HG03097 (cell line): ENCODE measurements around the gene MAP4K4.

Source experiments
- ATAC-seq: cut with Tn5 transposase; IDR thresholded peaks from one replicate; pipeline ENCODE4 v1.9.1; 2021; ENCODE audit not compliant: unreplicated experiment, low FRiP score

MAP4K4 gene

DNA sequence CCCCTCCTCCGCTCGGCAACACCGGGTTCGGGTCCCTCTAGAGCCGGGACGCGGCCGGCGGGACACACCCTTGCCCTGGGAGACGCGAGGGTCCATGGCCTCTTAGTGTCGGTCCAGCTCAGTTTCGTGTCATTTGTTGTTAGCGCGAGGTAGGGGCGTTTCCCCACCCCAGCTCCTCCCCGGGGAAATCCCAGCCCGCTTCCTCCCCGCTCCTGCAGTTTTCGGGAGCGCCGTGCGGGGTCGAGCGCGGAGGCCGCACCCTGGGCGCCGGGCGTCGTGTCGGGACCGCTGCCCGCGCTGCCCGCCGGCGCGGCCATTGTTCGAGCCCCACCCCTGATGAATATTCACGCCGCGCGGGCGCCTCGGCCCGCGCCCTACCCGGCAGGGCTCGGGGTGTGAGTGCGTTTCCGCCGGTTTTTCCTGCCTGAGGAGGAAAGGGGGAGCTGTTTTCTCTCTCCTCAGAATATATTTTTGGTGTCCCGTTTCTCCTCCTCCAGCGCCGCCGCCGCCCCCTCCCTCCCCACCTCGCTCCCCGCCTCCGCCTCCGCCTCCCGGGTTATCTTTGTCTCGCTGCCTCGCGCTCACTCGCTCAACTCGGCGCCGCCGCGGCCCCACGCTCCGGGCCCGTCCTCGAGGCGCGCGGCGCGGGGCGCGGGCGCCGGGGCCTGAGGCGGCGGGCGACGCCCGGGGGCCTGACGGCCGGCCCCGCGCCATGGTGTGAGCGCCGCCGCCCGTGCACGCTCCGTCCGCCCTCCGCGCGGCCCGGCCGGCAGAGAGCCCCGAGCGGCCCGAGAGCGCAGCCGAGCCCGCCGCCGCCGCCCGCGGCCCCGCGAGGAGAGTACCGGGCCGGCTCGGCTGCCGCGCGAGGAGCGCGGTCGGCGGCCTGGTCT, at the start of gene MAP4K4:
TSS of gene MAP4K4 (plus strand) at position 584 of the 890 bp plus-strand sequence. CDS start 374 bp downstream, outside the sequence.
- no peak for ATAC-seq

- ATAC-seq, result no peak
Measured at GRCh38 chr2:101653469-101653868, 44.0 kb upstream of the MAP4K4 start.

- no peak for ATAC-seq
Measured at GRCh38 chr2:101655702-101656422, 41.6 kb upstream of the MAP4K4 start.

DNA sequence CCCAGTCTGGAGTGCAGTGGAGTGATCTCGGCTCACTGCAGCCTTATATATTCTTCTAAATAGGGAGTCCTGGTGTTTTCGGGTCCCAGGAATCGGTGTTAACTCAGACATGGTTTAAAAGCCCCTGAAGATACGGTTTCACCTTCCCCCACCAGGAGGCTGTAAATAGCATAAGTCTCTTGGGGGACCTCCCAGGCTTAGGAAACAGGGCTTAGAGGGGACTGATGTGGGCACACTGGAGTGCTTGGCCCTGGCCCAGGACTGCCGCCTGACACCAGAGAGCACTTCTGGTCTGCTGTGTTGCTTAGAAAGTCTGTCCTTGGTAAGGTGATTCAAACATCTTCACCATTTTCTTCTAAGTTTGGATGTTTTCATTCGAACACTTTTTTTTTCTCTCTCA, 39.7 kb upstream of the MAP4K4 start:
- ATAC-seq, result no peak

DNA sequence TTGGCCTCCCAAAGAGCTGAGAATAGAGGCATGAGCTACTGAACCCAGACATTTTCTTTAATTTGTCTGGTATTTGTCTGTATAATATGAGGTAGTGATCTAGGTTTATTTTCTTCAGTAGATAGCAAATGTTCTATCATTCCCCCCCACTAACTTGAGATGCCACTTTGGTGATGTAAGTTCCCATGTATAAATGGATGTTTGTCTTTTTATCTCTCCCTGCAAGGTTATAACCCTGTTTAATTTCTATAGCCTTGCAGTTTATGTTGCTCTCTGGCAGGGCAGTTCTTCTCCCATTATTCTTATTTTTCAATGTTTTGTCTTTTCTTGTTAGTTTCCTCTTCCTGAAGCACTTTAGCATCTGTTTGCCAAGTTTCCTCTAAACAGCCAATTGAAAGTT, 39.1 kb upstream of the MAP4K4 start:
- ATAC-seq, result no peak

GRCh38 chr2:101665312-101665711, 32.2 kb upstream of the MAP4K4 start:
- ATAC-seq, result no peak

DNA sequence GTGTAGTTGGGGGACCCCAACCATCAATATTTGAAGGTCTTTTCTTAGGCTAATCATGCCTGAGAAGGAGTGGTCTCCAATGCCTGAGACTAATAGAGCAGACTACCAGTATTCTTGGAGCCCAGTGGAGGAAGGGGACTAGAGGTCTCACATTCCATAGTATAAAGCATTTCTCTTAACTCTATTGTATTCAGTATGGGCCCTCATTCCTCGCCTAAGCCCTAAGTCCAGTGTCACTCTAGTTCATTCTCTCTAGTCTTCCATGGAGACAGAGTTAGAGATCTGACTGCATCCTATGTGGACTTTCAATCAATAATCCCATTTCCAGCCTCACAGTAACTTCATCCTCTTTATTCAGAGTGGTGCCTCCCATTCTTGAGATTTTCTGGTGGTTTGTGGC, 29.7 kb upstream of the MAP4K4 start:
- ATAC-seq, result no peak

DNA sequence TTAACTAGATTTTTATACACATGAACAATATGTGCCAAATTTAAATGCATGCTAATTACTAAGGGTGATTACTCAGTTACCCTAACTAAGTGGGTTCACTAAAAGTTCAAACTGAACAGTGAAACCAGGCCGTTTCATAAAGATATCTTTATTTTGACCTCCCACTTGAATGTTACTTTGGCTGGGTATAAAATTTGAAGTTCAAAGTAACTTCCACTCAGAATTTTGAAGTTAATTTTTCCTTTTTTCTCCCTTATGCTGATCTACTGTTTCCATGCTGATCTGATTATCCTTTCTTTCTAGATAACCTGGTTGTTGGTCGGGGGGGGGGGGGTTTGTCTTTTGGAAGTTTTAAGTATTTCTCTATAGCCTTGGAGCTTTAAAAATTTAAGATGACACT, 25.5 kb upstream of the MAP4K4 start:
- ATAC-seq, result no peak

- no peak for ATAC-seq
Measured at GRCh38 chr2:101673920-101674319, 23.6 kb upstream of the MAP4K4 start.

- ATAC-seq, result no peak
Measured at GRCh38 chr2:101675512-101675911, 22.0 kb upstream of the MAP4K4 start.

DNA sequence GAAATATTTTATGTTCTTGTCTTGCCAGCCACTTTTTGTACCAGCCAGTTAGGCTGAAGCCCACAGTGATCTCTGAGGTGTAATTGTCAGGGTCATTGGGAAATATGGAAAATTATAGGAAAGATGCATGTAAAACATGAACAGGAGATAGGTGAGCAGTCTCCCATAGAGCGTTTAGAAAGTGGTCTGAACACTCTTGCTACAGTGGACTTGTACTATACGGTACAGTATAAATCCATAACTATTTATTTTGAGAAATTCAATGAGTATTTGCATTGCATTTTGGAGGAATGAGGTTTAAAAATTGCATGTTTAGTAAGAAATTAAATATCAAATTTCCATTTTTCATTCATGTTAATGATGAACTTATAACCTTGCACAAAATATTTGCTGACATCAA, 20.8 kb upstream of the MAP4K4 start:
- ATAC-seq, result no peak

GRCh38 chr2:101677658-101678057, 19.8 kb upstream of the MAP4K4 start:
- no peak for ATAC-seq

DNA sequence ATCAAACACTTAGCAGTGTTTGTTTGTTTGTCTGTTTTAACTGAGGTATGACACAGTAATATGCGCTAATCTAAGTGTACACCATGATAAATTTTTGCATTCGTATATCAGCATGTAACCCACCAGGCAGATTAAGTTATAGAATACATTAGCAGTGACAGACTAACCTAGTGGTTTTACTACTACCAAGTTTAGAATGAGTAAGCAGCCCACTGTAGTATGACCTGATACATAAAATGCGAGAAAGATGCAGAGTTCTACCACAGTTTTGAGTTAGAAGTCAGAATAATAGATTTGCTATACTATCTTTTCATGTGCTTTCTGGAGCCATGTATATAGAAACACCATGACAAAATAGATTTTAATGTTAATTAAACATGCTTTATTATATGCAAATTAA, 19.1 kb upstream of the MAP4K4 start:
- no peak for ATAC-seq

GRCh38 chr2:101679037-101679726, 18.3 kb upstream of the MAP4K4 start:
- ATAC-seq, result no peak

GRCh38 chr2:101679801-101680487, 17.6 kb upstream of the MAP4K4 start:
- no peak for ATAC-seq

GRCh38 chr2:101682311-101682710, 15.2 kb upstream of the MAP4K4 start:
- no peak for ATAC-seq

DNA sequence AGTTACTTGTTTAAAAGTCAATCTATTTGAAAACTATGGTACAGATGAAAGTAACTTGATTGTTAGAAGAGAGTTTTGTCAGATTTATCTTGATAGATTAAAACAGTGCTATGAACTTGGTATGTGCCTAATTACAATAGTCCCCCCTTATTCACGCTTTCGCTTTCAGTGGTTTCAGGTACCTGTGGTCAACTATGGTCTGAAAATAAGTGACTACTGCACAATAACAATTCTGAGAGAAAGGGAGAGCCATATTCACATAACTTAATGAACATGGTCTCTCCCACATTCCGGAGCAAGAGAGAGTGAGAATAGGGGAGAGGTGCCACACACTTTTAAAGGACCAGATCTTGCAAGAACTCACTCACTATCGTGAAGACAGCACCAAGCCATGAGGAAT, 13.2 kb upstream of the MAP4K4 start:
- ATAC-seq, result no peak

DNA sequence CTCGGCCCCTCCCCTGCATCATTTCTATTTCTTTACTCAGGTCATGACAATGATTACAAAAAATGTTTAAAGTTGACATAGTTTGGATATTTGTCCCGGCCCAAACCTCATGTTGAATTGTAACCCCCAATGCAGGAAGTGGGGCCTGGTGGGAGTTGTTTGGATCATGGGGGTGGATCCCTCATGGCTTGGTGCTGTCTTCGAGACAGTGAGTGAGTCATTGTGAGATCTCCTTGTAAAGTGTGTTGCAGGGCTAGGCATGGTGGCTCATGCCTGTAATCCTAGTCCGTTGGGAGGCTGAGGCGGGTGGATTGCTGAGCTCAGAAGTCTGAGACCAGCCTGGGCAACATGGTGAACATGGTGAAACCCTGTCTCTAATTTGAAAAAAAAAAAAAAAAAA, 9.2 kb upstream of the MAP4K4 start:
- no peak for ATAC-seq

DNA sequence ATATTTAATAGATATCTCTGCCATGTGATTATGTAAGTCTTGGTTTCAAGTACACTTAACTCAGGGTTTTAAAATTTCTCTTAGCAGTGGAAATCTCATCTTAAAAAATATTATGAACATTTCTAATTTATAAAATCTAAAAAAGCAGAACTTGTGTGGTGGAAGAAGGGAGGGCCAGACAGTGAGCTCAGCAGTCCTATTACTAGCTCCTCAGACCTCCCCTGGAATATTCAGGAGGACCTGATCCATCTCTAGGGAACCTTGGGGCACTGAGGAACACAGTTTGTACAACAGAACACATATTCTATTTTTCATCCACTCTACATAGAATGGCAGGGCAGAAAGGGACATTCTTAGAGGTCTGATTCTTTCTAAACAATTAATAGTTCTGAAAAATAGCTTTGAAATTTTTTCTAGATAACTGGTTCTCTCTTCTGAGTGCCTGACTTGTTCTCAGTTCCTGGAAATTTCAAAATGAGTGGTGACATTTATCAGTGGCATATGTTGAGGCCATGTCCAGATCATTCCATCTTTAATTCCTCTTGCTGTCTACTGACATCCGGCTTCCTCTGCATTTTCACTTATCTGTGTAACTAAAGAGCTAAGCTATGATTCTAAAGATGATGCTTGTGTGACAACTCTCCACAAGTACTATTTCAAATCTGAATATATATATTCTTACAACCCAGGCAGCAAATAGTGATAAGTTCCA, 8.2 kb upstream of the MAP4K4 start:
- ATAC-seq, result no peak

DNA sequence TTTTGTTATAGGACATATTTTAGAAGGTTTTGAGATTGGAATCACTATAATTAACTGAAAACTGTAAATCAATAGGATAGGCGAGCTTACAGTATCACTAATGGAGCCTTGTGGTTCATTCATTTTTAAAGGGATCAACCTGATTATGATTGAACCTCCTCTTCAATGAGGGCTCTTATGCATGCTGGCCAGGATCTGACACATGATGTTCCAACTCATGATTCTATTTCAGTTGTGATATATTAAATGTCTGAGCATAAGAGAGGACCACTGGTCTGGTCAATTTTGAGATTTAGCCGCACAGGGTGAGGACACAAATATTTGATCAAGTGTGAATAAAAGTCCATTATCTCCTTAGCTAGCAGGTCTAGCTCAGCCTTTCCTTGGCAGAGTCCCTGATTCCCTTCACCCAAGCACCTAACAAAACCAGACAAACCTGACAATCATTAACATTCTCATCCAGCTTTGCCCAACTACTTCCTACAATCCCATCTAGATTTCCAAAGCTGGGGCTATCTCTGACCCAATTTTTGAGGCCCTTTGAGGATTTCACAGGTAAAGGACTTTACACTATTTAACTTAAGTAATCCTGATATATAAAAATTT, 6.9 kb upstream of the MAP4K4 start:
- no peak for ATAC-seq
